Gastrocnemius medialis (tissue), 4 donors: ENCODE measurements around the gene CNTD1.

Experiments
- POLR2A ChIP-seq, 2 donors: fragments of 450-650 bp; IDR thresholded peaks; one replicate each; pipeline ENCODE4 v1.6.1; 2017; ENCODE audit warnings: antibody characterized with exemption in 2 of 2, mild to moderate bottlenecking in 2 of 2, moderate library complexity in 2 of 2
- TF ChIP-seq, protein P1 (sequence below), 5 experiments: fragments of 450-650 bp in 3 of 5; fragments of 200-600 bp in 2 of 5; sonication (generic) in 2 of 5; IDR thresholded peaks in 4 of 5; conservative IDR thresholded peaks in 1 of 5; 1 replicate in 4 of 5; 2 replicates in 1 of 5; pipeline ENCODE4 v1.5.1; 2016 to 2019; ENCODE audit warnings: antibody characterized with exemption in 5 of 5, mild to moderate bottlenecking in 3 of 5, moderate library complexity in 3 of 5

DNA sequence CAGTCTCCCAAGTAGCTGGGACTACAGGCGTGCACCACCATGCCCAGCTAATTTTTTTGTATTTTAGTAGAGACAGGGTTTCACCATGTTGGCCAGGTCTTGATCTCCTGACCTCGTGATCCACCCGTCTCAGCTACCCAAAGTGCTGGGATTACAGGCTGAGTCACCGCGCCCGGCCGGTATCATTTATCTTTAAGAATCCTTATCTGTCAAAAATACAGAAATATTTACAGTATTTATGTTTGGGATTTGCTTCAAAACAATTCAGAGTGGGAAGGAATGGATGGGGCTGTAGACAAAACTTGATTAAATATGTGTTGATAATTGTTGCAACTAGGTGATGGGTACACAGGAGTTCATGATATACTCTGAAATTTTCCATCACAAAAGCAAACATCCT is 22.5 kb downstream of the CNTD1 start:
- TF ChIP-seq, protein P1, sequence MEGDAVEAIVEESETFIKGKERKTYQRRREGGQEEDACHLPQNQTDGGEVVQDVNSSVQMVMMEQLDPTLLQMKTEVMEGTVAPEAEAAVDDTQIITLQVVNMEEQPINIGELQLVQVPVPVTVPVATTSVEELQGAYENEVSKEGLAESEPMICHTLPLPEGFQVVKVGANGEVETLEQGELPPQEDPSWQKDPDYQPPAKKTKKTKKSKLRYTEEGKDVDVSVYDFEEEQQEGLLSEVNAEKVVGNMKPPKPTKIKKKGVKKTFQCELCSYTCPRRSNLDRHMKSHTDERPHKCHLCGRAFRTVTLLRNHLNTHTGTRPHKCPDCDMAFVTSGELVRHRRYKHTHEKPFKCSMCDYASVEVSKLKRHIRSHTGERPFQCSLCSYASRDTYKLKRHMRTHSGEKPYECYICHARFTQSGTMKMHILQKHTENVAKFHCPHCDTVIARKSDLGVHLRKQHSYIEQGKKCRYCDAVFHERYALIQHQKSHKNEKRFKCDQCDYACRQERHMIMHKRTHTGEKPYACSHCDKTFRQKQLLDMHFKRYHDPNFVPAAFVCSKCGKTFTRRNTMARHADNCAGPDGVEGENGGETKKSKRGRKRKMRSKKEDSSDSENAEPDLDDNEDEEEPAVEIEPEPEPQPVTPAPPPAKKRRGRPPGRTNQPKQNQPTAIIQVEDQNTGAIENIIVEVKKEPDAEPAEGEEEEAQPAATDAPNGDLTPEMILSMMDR (IDR thresholded peaks at IDR 0.05 in 4 of 5, conservative IDR thresholded peaks at IDR 0.05 in 1 of 5), result no peak
- no peak for TF ChIP-seq POLR2A (IDR thresholded peaks at IDR 0.05)
